ENCODE data around the gene SEMA6D. TPM values are rescaled to one million over a fixed set of nuclear protein-coding genes. Genes with fewer than 3 reads are reported as not detected.
A peak's percentile ranks its signal among the peaks of the same experiment; 100 is the strongest.

SEMA6D gene
- total RNA-seq, 1 donor from 2014 or later, result 2.6 TPM

- Histone ChIP-seq H3K27me3 (ENCODE audit: control insufficient read depth, insufficient read depth, low read length) (no peaks in the 10 kb centered on the region), H3K4me3 (ENCODE audit: low read depth, low read length) (no peak overlapping the region), H3K36me3 (ENCODE audit: control insufficient read depth, insufficient read depth, low read length) (no peaks in the 10 kb centered on the region)
- no peak for TF ChIP-seq CTCF (IDR thresholded peaks at IDR 0.05; ENCODE audit: insufficient read depth, low read length, severe bottlenecking)
- DNase-seq (ENCODE audit: low read depth), result peak; percentile 4
- FAIRE-seq, result no peak
Observed at GRCh38 chr15:47689660-47690059, 27.6 kb upstream of the SEMA6D start.

GRCh38 chr15:47691882-47692281 lies 25.4 kb upstream of the SEMA6D start:
- Histone ChIP-seq H3K36me3 (ENCODE audit: control insufficient read depth, insufficient read depth, low read length) (no peaks in the 10 kb centered on the region), H3K4me3 (ENCODE audit: low read depth, low read length) (no peak overlapping the region), H3K27me3 (ENCODE audit: control insufficient read depth, insufficient read depth, low read length) (no peaks in the 10 kb centered on the region)
- TF ChIP-seq CTCF (IDR thresholded peaks at IDR 0.05; ENCODE audit: insufficient read depth, low read length, severe bottlenecking), result no peak
- no peak for FAIRE-seq
- no peak for DNase-seq (ENCODE audit: low read depth)

GRCh38 chr15:47696351-47696750 lies 21.0 kb upstream of the SEMA6D start:
- Histone ChIP-seq H3K27me3 (ENCODE audit: control insufficient read depth, insufficient read depth, low read length) (no peaks in the 10 kb centered on the region), H3K36me3 (ENCODE audit: control insufficient read depth, insufficient read depth, low read length) (no peaks in the 10 kb centered on the region), H3K4me3 (ENCODE audit: low read depth, low read length) (no peak overlapping the region)
- DNase-seq (ENCODE audit: low read depth), result no peak
- no peak for FAIRE-seq
- TF ChIP-seq CTCF (IDR thresholded peaks at IDR 0.05; ENCODE audit: insufficient read depth, low read length, severe bottlenecking), result no peak

GRCh38 chr15:47705281-47705997 lies 11.9 kb upstream of the SEMA6D start:
- TF ChIP-seq CTCF (IDR thresholded peaks at IDR 0.05; ENCODE audit: insufficient read depth, low read length, severe bottlenecking), result no peak
- no peak for FAIRE-seq
- Histone ChIP-seq H3K36me3 (ENCODE audit: control insufficient read depth, insufficient read depth, low read length) (no peaks in the 10 kb centered on the region), H3K27me3 (ENCODE audit: control insufficient read depth, insufficient read depth, low read length) (no peaks in the 10 kb centered on the region), H3K4me3 (ENCODE audit: low read depth, low read length) (no peak overlapping the region)
- no peak for DNase-seq (ENCODE audit: low read depth)

- DNase-seq (ENCODE audit: low read depth), result no peak
- no peak for TF ChIP-seq CTCF (IDR thresholded peaks at IDR 0.05; ENCODE audit: insufficient read depth, low read length, severe bottlenecking)
- no peaks in the 10 kb centered on the region for H3K27me3 ChIP-seq (ENCODE audit: control insufficient read depth, insufficient read depth, low read length)
- no peak overlapping the region for H3K4me3 ChIP-seq (ENCODE audit: low read depth, low read length)
- no peaks in the 10 kb centered on the region for H3K36me3 ChIP-seq (ENCODE audit: control insufficient read depth, insufficient read depth, low read length)
- no peak for FAIRE-seq
Observed at GRCh38 chr15:47707391-47707790, 9.9 kb upstream of the SEMA6D start.

Measured in bronchial epithelial cell (primary cell).